Measurements from ENCODE around the gene HSPBAP1.
A peak's percentile ranks its signal among the peaks of the same experiment; 100 is the strongest.
"Not testable (repeated sequence)": the region's sequence is repeated elsewhere in the genome, so short reads cannot be mapped to it uniquely, and the experiment has no call there.

HSPBAP1 gene

GRCh38 chr3:122785231-122785630 lies 8.4 kb downstream of the HSPBAP1 start:
- no peak for DNase-seq (ENCODE audit: low spot score)

- DNase-seq (ENCODE audit: low spot score) = no peak
Measured at GRCh38 chr3:122784436-122784835, 9.2 kb downstream of the HSPBAP1 start.

- DNase-seq (ENCODE audit: low spot score) = no peak
Measured at GRCh38 chr3:122782804-122783203, 10.8 kb downstream of the HSPBAP1 start.

- DNase-seq (ENCODE audit: low spot score) = no peak
Measured at GRCh38 chr3:122777563-122777962, 16.1 kb downstream of the HSPBAP1 start.

GRCh38 chr3:122776675-122777468 lies 16.8 kb downstream of the HSPBAP1 start:
- DNase-seq (ENCODE audit: low spot score) = no peak

- no peak for DNase-seq (ENCODE audit: low spot score)
Measured at GRCh38 chr3:122774564-122774963, 19.1 kb downstream of the HSPBAP1 start.

GRCh38 chr3:122773944-122774509 lies 19.6 kb downstream of the HSPBAP1 start:
- no peak for DNase-seq (ENCODE audit: low spot score)

GRCh38 chr3:122772827-122773226 lies 20.8 kb downstream of the HSPBAP1 start:
- DNase-seq (ENCODE audit: low spot score) = no peak

GRCh38 chr3:122770521-122771202 lies 23.0 kb downstream of the HSPBAP1 start:
- DNase-seq (ENCODE audit: low spot score) = no peak

- no peak for DNase-seq (ENCODE audit: low spot score)
Measured at GRCh38 chr3:122767540-122768372, 25.9 kb downstream of the HSPBAP1 start.

- no peak for DNase-seq (ENCODE audit: low spot score)
Measured at GRCh38 chr3:122766430-122766829, 27.2 kb downstream of the HSPBAP1 start.

- DNase-seq (ENCODE audit: low spot score) = no peak
Measured at GRCh38 chr3:122760453-122761271, 33.0 kb downstream of the HSPBAP1 start.

GRCh38 chr3:122758877-122759560 lies 34.6 kb downstream of the HSPBAP1 start:
- DNase-seq (ENCODE audit: low spot score) = no peak

- DNase-seq (ENCODE audit: low spot score) = no peak
Measured at GRCh38 chr3:122755491-122755890, 38.1 kb downstream of the HSPBAP1 start.

GRCh38 chr3:122754929-122755328 lies 38.7 kb downstream of the HSPBAP1 start:
- peak; percentile 14 for DNase-seq (ENCODE audit: low spot score)

GRCh38 chr3:122748347-122748746 lies 45.3 kb downstream of the HSPBAP1 start:
- no peak for DNase-seq (ENCODE audit: low spot score)

- DNase-seq (ENCODE audit: low spot score) = not testable (repeated sequence)
Measured at GRCh38 chr3:122747295-122747694, 46.3 kb downstream of the HSPBAP1 start.

- no peak for DNase-seq (ENCODE audit: low spot score)
Measured at GRCh38 chr3:122745369-122746021, 48.1 kb downstream of the HSPBAP1 start.

- no peak for DNase-seq (ENCODE audit: low spot score)
Measured at GRCh38 chr3:122743581-122744120, 50.0 kb downstream of the HSPBAP1 start.

Measured in SK-N-DZ (cell line).